ENCODE data around the gene STK33.

STK33 gene

DNA sequence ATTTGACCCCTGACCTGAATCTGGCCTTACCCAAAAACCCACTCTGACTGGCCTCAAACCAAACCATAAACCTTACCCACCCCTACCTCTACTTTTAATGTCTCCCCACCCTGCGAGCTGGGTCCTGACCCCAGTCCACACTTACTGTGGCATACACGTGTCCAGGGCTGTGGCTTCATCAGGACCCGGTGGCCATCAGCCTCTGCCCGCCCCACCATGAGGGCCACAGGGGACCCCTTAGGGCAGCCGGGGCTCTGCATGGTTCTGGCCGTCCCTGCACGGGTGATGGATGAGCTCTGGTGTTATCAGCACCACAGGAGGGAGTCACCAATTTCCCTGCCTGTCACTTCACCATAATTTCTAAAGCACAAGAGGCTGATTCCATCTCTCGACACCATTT lies 242.8 kb downstream of the STK33 start:
- Histone ChIP-seq H3K4me1 (ENCODE audit: insufficient read depth, low read length) (no peaks in the 10 kb centered on the region), H3K9me3 (ENCODE audit: control insufficient read depth, insufficient read depth, low read length) (no peaks in the 10 kb centered on the region; the same call in 1 of the 2 replicates), H3K36me3 (ENCODE audit: insufficient read depth, low read length) (no peaks in the 10 kb centered on the region), H3K9ac (ENCODE audit: low read depth, low read length) (no peak overlapping the region)

GRCh38 chr11:8347978-8348377 lies 246.1 kb downstream of the STK33 start:
- Histone ChIP-seq H3K9ac (ENCODE audit: low read depth, low read length) (no peak overlapping the region), H3K9me3 (ENCODE audit: control insufficient read depth, insufficient read depth, low read length) (no peaks in the 10 kb centered on the region; the same call in 1 of the 2 replicates), H3K36me3 (ENCODE audit: insufficient read depth, low read length) (no peaks in the 10 kb centered on the region), H3K4me1 (ENCODE audit: insufficient read depth, low read length) (no peaks in the 10 kb centered on the region; the same call in 1 of the 2 replicates)

- no peaks in the 10 kb centered on the region for H3K36me3 ChIP-seq (ENCODE audit: insufficient read depth, low read length)
- peaks cover 12% of the 10 kb centered on the region for H3K4me1 ChIP-seq (ENCODE audit: insufficient read depth, low read length)
- no peaks in the 10 kb centered on the region; the same call in 1 of the 2 replicates for H3K9me3 ChIP-seq (ENCODE audit: control insufficient read depth, insufficient read depth, low read length)
- no peak overlapping the region for H3K9ac ChIP-seq (ENCODE audit: low read depth, low read length)
These were observed 247.8 kb downstream of the STK33 start for GRCh38 chr11:8346157-8346755.

DNA sequence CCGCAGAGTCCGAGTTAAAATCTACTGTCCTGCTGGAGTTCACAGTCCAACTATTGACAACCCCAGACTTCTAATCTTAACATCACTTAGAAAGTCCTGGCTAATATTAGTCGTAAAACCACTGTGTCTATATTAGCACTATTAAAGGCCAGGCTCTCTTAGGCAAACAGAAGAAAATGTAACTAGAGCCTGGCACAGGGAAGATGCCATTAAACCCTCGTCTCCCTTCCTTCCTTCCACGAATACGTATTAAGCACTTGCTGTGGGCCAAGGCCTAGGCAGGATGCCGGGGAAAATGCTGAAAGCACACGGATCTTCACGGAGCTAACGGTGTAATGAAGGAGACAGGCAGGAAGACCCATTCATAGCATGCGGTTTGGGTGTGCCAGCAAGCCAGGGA lies 248.8 kb downstream of the STK33 start:
- peaks cover 12% of the 10 kb centered on the region for H3K4me1 ChIP-seq (ENCODE audit: insufficient read depth, low read length)
- H3K9ac ChIP-seq (ENCODE audit: low read depth, low read length), result no peak overlapping the region
- no peaks in the 10 kb centered on the region; the same call in 1 of the 2 replicates for H3K9me3 ChIP-seq (ENCODE audit: control insufficient read depth, insufficient read depth, low read length)
- H3K36me3 ChIP-seq (ENCODE audit: insufficient read depth, low read length), result no peaks in the 10 kb centered on the region

DNA sequence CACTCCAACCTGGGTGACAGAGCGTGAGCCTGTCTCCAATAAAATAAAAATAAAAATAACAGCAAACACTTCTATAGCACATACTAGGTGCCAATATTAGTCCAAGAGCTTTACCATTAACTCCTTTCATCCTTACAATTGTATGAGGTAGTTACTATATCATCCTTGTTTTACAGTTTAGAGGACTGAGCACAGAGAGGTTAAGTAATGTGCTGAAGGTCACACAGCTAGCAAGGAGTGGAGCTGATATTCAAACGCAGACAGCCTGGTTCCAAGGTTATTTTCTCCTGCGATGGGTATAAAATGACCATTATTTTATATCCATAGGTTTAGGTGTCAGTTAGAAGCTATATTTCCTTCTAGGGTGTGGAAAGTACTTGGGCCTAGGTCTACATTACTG lies 249.7 kb downstream of the STK33 start:
- Histone ChIP-seq H3K9me3 (ENCODE audit: control insufficient read depth, insufficient read depth, low read length) (no peaks in the 10 kb centered on the region; the same call in 1 of the 2 replicates), H3K36me3 (ENCODE audit: insufficient read depth, low read length) (no peaks in the 10 kb centered on the region), H3K4me1 (ENCODE audit: insufficient read depth, low read length) (peaks cover 12% of the 10 kb centered on the region), H3K9ac (ENCODE audit: low read depth, low read length) (no peak overlapping the region)

GRCh38 chr11:8342821-8343681 lies 251.0 kb downstream of the STK33 start:
- Histone ChIP-seq H3K9ac (ENCODE audit: low read depth, low read length) (no peak overlapping the region), H3K9me3 (ENCODE audit: control insufficient read depth, insufficient read depth, low read length) (no peaks in the 10 kb centered on the region; the same call in 1 of the 2 replicates), H3K36me3 (ENCODE audit: insufficient read depth, low read length) (no peaks in the 10 kb centered on the region), H3K4me1 (ENCODE audit: insufficient read depth, low read length) (peaks cover 12% of the 10 kb centered on the region)

- no peaks in the 10 kb centered on the region for H3K36me3 ChIP-seq (ENCODE audit: insufficient read depth, low read length)
- peaks cover 15% of the 10 kb centered on the region for H3K4me1 ChIP-seq (ENCODE audit: insufficient read depth, low read length)
- no peak overlapping the region for H3K9ac ChIP-seq (ENCODE audit: low read depth, low read length)
- H3K9me3 ChIP-seq (ENCODE audit: control insufficient read depth, insufficient read depth, low read length), result no peaks in the 10 kb centered on the region
These were observed 252.0 kb downstream of the STK33 start for GRCh38 chr11:8341996-8342395.

Data from ES-I3 (cell line).